ENCODE data around the gene SBSN.
"Not testable (repeated sequence)": the region's sequence is repeated elsewhere in the genome, so short reads cannot be mapped to it uniquely, and the experiment has no call there.

The SBSN gene

DNA sequence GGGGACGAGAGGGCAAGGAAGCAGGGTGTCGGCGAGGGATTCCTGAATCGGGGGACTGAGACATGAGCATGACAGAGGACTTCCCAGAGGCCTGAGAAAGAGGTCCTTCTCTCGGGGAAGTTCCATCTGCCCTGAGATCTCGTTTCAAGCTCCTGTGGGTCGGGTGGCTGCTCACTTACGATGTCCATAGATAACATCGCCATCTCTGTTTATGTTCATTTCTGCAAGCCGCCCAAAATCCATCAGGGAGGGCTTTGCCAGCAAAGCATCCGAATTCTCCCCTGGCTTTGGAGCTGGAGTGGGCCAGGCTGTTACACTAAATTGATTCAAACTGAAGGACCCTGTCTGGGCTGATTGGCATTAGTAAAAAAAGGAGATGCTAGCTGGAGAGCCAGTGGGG lies 20.6 kb downstream of the SBSN start:
- DNase-seq (ENCODE audit: low read depth), result no peak

GRCh38 chr19:35506011-35506410 lies 22.1 kb downstream of the SBSN start:
- no peak for DNase-seq (ENCODE audit: low read depth)

- no peak for DNase-seq (ENCODE audit: low read depth)
Measured at GRCh38 chr19:35502751-35503150, 25.4 kb downstream of the SBSN start.

DNA sequence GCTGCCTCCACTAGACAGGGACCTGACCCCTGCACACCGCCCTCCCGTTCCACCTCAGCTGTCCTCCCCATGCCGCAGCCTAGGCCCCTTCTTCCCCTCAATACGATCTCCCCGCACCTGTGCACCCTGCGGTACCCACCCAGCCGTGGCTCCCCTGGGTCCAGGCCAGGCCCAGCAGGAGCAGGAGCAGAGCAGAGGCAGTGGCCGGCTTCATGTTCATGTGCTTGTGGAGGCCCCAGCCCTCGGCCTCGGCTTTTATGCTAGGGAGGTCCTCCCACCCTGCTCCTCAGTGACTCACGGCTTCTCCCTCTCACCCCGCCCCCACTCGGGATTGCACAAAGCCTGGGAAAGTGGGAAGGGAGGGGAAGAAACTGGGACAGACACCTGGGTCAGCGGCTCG lies 26.4 kb downstream of the SBSN start:
- no peak for DNase-seq (ENCODE audit: low read depth)

- no peak for DNase-seq (ENCODE audit: low read depth)
Measured at GRCh38 chr19:35500611-35501010, 27.5 kb downstream of the SBSN start.

DNA sequence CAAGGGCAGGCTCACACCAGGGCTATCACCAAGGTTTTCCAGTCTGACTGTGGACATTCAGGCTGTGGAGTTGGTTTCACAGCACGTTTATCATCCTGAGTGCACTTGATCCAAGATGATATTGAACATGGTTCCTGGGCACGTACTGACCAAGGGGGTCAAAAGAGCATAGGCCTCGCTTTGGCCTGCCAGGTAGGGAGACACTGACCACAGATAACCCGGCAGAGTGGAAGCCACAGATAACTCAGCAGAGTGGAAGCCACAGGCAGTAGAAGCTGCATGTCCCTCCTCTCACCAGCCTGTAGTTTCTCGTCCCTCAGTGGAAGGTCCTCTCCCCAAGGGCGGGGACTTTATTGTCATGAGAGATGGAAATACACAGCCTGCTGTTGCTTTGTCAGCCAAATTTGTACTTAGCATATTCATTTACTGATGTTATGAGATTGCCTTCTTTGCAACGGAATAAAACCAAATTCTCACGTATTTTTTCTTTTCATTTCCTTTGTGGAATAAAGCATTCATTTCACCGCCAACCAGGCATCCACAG lies 29.1 kb downstream of the SBSN start:
- DNase-seq (ENCODE audit: low read depth), result no peak

DNA sequence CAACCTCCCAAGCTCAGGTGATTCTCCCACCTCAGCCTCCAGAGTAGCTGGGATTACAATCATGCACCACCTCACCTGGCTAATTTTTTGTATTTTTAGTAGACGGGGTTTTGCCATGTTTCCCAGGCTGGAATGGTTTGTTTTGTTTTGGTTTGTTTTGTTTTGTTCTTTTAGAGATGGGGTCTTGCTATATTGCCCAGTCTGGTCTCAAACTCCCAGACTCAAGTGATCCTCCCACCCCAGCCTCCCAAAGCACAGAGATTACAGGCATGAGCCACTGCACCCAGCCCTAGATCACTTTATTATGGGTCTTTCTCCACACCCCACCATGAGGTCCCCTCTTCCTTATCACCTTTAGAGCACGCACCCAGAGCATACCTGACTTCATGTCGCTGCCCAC lies 29.9 kb downstream of the SBSN start:
- DNase-seq (ENCODE audit: low read depth), result no peak

- no peak for DNase-seq (ENCODE audit: low read depth)
Measured at GRCh38 chr19:35497406-35497805, 30.7 kb downstream of the SBSN start.

DNA sequence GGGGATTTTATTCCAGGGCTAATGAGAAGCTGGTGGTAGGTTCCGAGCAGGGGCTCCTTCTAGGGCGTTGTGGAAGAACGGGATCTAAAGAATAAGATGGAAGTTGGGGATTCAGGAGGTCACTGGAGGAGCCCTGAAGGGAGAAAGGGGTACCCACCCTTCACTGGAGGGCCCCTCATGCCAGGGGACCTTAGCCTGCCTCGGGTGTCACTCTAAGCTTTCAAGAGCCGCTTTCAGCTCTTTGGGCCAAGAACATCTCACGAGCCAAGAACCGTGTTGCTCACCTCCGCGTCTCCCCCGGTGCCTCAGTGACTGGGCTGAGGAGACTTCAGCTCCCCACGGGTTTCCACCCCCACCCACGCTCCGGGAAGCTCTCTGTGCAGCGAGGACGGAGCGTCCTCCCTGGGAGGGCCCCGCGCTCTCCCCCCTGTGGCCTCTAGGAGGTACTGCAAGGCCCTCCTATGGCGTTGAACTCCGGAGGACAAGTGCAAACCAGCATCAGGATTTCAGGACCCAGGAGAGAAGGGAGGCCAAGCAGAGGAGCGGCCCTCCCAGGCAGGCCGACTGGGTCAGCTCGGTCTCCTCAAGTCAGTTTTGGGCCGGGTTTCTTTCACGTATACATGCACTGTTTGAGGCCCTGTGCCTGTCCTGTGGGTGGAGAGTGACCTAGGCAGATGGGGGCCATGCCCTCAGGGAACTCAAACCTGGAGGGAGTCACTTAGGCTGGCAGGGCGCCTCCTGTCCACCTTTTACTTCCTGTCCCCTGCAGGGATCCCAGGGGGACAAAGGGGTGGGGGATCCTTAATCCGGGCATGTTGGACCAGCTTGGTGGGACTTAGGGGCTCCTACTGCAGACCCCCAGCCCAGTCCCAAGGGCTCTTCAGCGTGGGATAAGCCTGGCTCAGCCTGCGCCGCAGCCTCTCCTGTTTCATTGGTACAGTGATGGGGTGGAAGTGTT lies 32.7 kb downstream of the SBSN start:
- DNase-seq (ENCODE audit: low read depth), result peak; percentile 40

- no peak for DNase-seq (ENCODE audit: low read depth)
Measured at GRCh38 chr19:35493971-35494370, 34.1 kb downstream of the SBSN start.

GRCh38 chr19:35491836-35492360 lies 36.2 kb downstream of the SBSN start:
- DNase-seq (ENCODE audit: low read depth), result no peak

GRCh38 chr19:35490364-35490763 lies 37.7 kb downstream of the SBSN start, which contains the start of gene KRTDAP:
TSS of gene KRTDAP (minus strand) at chr19:35490464. CDS start at chr19:35490442, 22 bp downstream.
- no peak for DNase-seq (ENCODE audit: low read depth)

DNA sequence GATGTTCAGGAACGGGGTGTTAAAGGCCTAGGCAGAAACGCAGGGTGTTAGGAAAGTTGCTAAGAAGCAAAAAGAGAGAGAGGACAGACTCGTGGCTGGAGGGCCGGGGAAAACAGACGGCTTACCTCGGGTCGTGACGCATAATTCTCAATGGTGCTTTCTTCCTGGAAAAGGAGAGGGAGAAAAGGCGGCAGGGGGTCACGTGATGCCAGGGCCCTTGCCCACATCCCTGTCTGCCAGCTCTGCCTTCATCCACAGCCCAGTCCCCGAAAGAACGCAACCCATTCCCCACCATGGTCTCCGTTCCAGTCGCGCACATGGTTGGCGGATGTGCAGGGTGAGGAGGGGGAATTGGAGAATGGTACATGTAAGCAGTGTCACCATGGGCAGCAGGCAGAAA lies 39.4 kb downstream of the SBSN start:
- no peak for DNase-seq (ENCODE audit: low read depth)

DNA sequence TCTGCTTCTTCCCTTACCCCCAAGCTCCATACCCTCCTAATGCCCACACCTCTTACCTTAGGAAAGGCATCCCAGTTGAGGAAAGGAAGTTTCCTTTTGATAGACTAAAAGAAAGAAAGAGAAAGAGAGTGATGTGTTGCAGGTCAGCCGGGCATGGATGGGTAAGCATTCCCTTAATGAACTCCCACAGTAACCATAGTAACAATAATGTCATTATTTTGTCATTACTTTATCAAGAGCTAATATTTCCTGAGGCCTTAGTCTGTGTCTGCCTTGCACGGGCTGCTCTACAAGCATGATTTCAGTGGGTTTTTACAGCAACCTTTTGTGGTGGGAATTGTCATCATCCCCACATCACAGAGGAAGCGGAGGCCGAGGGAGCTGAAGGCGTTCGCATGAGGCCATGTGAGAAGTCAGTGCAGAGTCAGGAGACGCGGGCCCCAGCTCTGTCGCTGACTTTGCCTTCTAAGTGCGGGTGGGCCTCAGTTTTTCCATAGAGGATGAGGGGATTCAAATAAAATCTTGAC lies 40.4 kb downstream of the SBSN start:
- DNase-seq (ENCODE audit: low read depth), result no peak

DNA sequence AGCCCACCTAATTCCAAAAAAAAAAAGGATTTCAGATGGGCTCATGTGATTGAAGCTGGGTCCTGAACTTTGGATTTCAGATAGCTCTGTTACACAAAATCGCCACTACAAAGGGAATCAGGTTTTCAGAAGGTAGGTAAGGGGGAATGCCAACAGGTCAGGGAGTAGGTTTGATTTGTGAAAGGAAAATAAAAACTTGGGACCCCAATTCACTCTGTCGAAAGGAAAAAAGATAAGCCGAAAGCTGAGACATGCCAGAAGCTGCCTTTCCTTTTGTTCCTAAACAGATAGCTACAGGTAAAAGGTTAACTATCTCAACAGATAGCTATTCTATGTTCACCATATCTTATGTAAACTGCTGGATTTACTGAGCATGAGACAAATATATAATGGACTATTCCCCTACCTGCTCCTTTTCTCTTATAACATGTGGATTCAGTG lies 41.8 kb downstream of the SBSN start:
- no peak for DNase-seq (ENCODE audit: low read depth)

GRCh38 chr19:35484252-35485036 lies 43.7 kb downstream of the SBSN start:
- no peak for DNase-seq (ENCODE audit: low read depth)

DNA sequence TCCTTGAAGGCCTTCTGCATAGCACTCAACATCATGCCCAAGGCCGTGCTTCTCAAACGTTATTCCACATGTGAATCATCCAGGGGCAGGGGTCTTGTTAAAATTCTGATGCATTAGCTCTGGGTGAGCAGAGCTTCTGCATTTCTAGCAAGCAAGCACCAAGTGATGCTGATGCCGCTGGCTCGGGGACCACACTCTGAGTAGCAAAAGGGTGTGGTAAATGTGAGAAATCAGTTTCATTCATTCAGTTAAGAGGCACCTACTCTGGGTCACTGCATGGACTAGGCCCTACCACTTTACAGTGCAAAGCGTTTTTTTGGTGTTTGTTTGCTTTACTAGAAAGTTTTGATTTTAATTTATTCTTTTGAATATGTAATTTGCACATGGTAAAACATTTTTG lies 45.0 kb downstream of the SBSN start:
- no peak for DNase-seq (ENCODE audit: low read depth)

- no peak for DNase-seq (ENCODE audit: low read depth)
Measured at GRCh38 chr19:35478794-35479677, 49.1 kb downstream of the SBSN start.

DNA sequence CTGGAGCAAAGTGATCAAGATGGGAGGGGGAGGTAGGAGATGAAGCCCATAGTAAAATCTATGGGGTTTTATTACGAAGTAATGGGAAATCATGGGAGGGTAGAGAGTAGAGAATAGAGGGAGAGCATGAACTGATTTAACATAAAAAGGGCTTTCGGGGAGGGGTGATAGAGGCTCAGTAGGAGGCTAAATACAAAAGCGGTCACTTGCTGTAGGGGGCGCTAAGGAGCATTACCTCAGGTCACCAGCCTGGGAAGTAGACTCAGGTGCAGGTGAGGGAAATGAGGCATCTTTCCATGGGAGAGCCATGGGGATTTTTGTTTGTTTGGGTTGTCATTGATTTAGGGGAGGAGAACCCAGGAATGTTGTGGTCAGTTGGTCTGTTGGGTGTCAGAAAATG lies 52.0 kb downstream of the SBSN start:
- no peak for DNase-seq (ENCODE audit: low read depth)

- not testable (repeated sequence) for DNase-seq (ENCODE audit: low read depth)
Measured at GRCh38 chr19:35474594-35474993, 53.5 kb downstream of the SBSN start.

- DNase-seq (ENCODE audit: low read depth), result no peak
Measured at GRCh38 chr19:35474104-35474503, 54.0 kb downstream of the SBSN start.

All from stimulated activated CD8-positive, alpha-beta memory T cell treated with anti-CD3 and anti-CD28 coated beads, Interleukin-15, amount 100 ng/mL, for 1 hour (primary cell).